Mesenchymal stem cell (in vitro differentiated cells and primary cell): ENCODE measurements around the gene GNA12.

Experiments
- DNase-seq: peaks from one replicate; pipeline ENCODE4 v3.0.0-alpha.2; 2013
- H2AFZ ChIP-seq: one replicate; pipeline ENCODE4 v1.6.1; 2013; ENCODE audit warnings: low read depth, mild to moderate bottlenecking, control low read depth, inconsistent platforms, low read length, moderate library complexity
- H2AK5ac ChIP-seq: 2 replicates; pipeline ENCODE4 v1.6.1; 2013; ENCODE audit warnings: low read length, moderate library complexity, mild to moderate bottlenecking, inconsistent platforms; ENCODE audit not compliant: severe bottlenecking
- H2BK120ac ChIP-seq: one replicate; pipeline ENCODE4 v1.6.1; 2013; ENCODE audit warnings: low read depth, mild to moderate bottlenecking, inconsistent platforms, low read length, moderate library complexity
- H2BK12ac ChIP-seq, 2 experiments: one replicate each; pipeline ENCODE4 v1.6.1; 2013; ENCODE audit warnings: inconsistent platforms in 2 of 2, low read length in 2 of 2, mild to moderate bottlenecking in 2 of 2, moderate library complexity in 2 of 2, control low read depth in 1 of 2
- H2BK15ac ChIP-seq: one replicate; pipeline ENCODE4 v1.6.1; 2013; ENCODE audit warnings: mild to moderate bottlenecking, low read depth, inconsistent platforms; ENCODE audit not compliant: poor library complexity, severe bottlenecking
- H2BK5ac ChIP-seq: 2 replicates; pipeline ENCODE4 v1.6.1; 2013; ENCODE audit warnings: low read depth, mild to moderate bottlenecking, low read length, control low read depth, inconsistent platforms; ENCODE audit not compliant: poor library complexity, severe bottlenecking
- H3K14ac ChIP-seq, 2 experiments: one replicate each; pipeline ENCODE4 v1.6.1; 2013; ENCODE audit warnings: inconsistent platforms in 2 of 2, low read length in 2 of 2, control low read depth in 1 of 2, mild to moderate bottlenecking in 1 of 2, moderate library complexity in 1 of 2
- H3K18ac ChIP-seq, 2 experiments: one replicate each; pipeline ENCODE4 v1.6.1; 2013; ENCODE audit warnings: inconsistent platforms in 2 of 2, low read length in 2 of 2, control low read depth in 1 of 2, low read depth in 1 of 2, mild to moderate bottlenecking in 1 of 2
- H3K23ac ChIP-seq, 2 experiments: one replicate each; pipeline ENCODE4 v1.6.1; 2013; ENCODE audit warnings: inconsistent platforms in 2 of 2, low read length in 2 of 2, mild to moderate bottlenecking in 2 of 2, moderate library complexity in 2 of 2, control low read depth in 1 of 2
- H3K27ac ChIP-seq: 2 replicates; pipeline ENCODE4 v1.5.1; 2013; ENCODE audit warnings: mild to moderate bottlenecking, moderate library complexity, low read length, control low read depth, inconsistent platforms; ENCODE audit not compliant: poor library complexity, severe bottlenecking
- H3K27me3 ChIP-seq, 2 experiments: 2 replicates each; pipeline versions ENCODE4 v1.6.1 to v1.7.0; 2013; ENCODE audit warnings: low read length in 2 of 2, mild to moderate bottlenecking in 2 of 2, moderate library complexity in 2 of 2, control low read depth in 1 of 2, inconsistent platforms in 1 of 2; ENCODE audit not compliant: control insufficient read depth in 1 of 2, insufficient read depth in 1 of 2
- H3K36me3 ChIP-seq, 2 experiments: 2 replicates each; pipeline versions ENCODE4 v1.6.1 to v1.7.0; 2013; ENCODE audit warnings: low read length in 2 of 2, control low read depth in 1 of 2, inconsistent platforms in 1 of 2, low read depth in 1 of 2, mild to moderate bottlenecking in 1 of 2; ENCODE audit not compliant: insufficient read depth in 2 of 2, control insufficient read depth in 1 of 2
- H3K4ac ChIP-seq, 2 experiments: one replicate each; pipeline ENCODE4 v1.6.1; 2013; ENCODE audit warnings: inconsistent platforms in 2 of 2, low read length in 2 of 2, mild to moderate bottlenecking in 2 of 2, moderate library complexity in 2 of 2, control low read depth in 1 of 2, low read depth in 1 of 2
- H3K4me1 ChIP-seq: 2 replicates; pipeline ENCODE4 v1.6.1; 2013; ENCODE audit warnings: low read depth, low read length, control low read depth; ENCODE audit not compliant: control insufficient read depth, insufficient read depth
- H3K4me2 ChIP-seq: 2 replicates; pipeline ENCODE4 v1.6.1; 2013; ENCODE audit warnings: low read length, mild to moderate bottlenecking, inconsistent platforms; ENCODE audit not compliant: poor library complexity, severe bottlenecking
- H3K4me3 ChIP-seq, 2 experiments: 2 replicates each; pipeline versions ENCODE4 v1.5.1 to v1.7.0; 2013; ENCODE audit warnings: low read length in 2 of 2, mild to moderate bottlenecking in 2 of 2, control low read depth in 1 of 2, low read depth in 1 of 2; ENCODE audit not compliant: insufficient read depth in 1 of 2
- H3K79me1 ChIP-seq: replicated peaks from 2 replicates; pipeline ENCODE4 v1.6.1; 2013; ENCODE audit warnings: mild to moderate bottlenecking, control low read depth, low read length, inconsistent platforms; ENCODE audit not compliant: poor library complexity, severe bottlenecking
- H3K9ac ChIP-seq: 2 replicates; pipeline ENCODE4 v1.7.0; 2013; ENCODE audit warnings: mild to moderate bottlenecking, low read length, moderate library complexity
- H3K9me3 ChIP-seq: 2 replicates; pipeline ENCODE4 v1.7.0; 2013; ENCODE audit warnings: mild to moderate bottlenecking, low read length; ENCODE audit not compliant: control insufficient read depth
- H4K8ac ChIP-seq: one replicate; pipeline ENCODE4 v1.6.1; 2013; ENCODE audit warnings: inconsistent platforms, mild to moderate bottlenecking, low read length, moderate library complexity
- H4K91ac ChIP-seq: one replicate; pipeline ENCODE4 v1.6.1; 2013; ENCODE audit warnings: mild to moderate bottlenecking, low read length, inconsistent platforms
- WGBS: methylation state at CpG from one replicate; pipeline ENCODE4 v1.1.7; 2013; ENCODE audit warnings: mixed read lengths; 5-methylcytosine and 5-hydroxymethylcytosine counted together

Gene GNA12

GRCh38 chr7:2817456-2817855, 26.7 kb downstream of the GNA12 start:
- no peak overlapping the region for H4K91ac ChIP-seq
- no peak overlapping the region for H4K8ac ChIP-seq
- H3K4me3 ChIP-seq: no peak overlapping the region
- H2BK120ac ChIP-seq: no peak overlapping the region
- no peak overlapping the region for H3K27ac ChIP-seq
- H3K27me3 ChIP-seq: no peaks in the 10 kb centered on the region
- DNase-seq: no peak
- H3K4me1 ChIP-seq: peaks cover 51% of the 10 kb centered on the region
- H3K9ac ChIP-seq: peak overlapping the region; percentile 23
- H3K79me1 ChIP-seq: no peaks in the 10 kb centered on the region
- H3K4me2 ChIP-seq: no peak overlapping the region
- no peak overlapping the region for H2BK5ac ChIP-seq
- WGBS: 100% methylated on average over 2 of the region's 3 CpGs
- peak overlapping the region in 1 of 2 experiments; percentile 16 for H2BK12ac ChIP-seq
- no peak overlapping the region for H3K14ac ChIP-seq
- H3K18ac ChIP-seq: peak overlapping the region in 1 of 2 experiments; percentile 61
- no peak overlapping the region for H3K23ac ChIP-seq
- peak overlapping the region; percentile 10 for H2AK5ac ChIP-seq
- H2AFZ ChIP-seq: no peak overlapping the region
- H3K36me3 ChIP-seq: peaks cover 0 to 12% of the 10 kb centered on the region in 2 experiments
- no peak overlapping the region for H2BK15ac ChIP-seq
- no peaks in the 10 kb centered on the region for H3K9me3 ChIP-seq
- no peak overlapping the region for H3K4ac ChIP-seq

GRCh38 chr7:2815875-2816245, 28.2 kb downstream of the GNA12 start:
- Histone ChIP-seq H3K4me3 (no peak overlapping the region), H3K18ac (peak overlapping the region; percentile 2 to 84), H2BK12ac (peak overlapping the region in 1 of 2 experiments; percentile 85), H3K79me1 (peaks cover 5% of the 10 kb centered on the region), H3K4me2 (no peak overlapping the region), H3K14ac (no peak overlapping the region), H3K27me3 (no peaks in the 10 kb centered on the region), H3K4ac (no peak overlapping the region), H2AFZ (no peak overlapping the region), H3K27ac (peak overlapping the region; percentile 90), H2BK15ac (no peak overlapping the region), H3K9ac (no peak overlapping the region), H3K4me1 (peaks cover 50% of the 10 kb centered on the region), H3K9me3 (no peaks in the 10 kb centered on the region), H2BK120ac (no peak overlapping the region), H4K91ac (peak overlapping the region; percentile 36), H3K36me3 (peaks cover 0 to 16% of the 10 kb centered on the region in 2 experiments), H2BK5ac (no peak overlapping the region), H4K8ac (no peak overlapping the region), H3K23ac (no peak overlapping the region), H2AK5ac (peak overlapping the region; percentile 55)
- WGBS: 92% methylated on average over 16 of the region's 16 CpGs
- no peak for DNase-seq

- peak overlapping the region; percentile 99 for H2AK5ac ChIP-seq
- H3K27me3 ChIP-seq: no peaks in the 10 kb centered on the region
- H3K4me1 ChIP-seq: peaks cover 54% of the 10 kb centered on the region
- H3K23ac ChIP-seq: peak overlapping the region in 1 of 2 experiments; percentile 1
- peak overlapping the region; percentile 2 to 29 for H3K18ac ChIP-seq
- peak overlapping the region; percentile 44 for H4K91ac ChIP-seq
- peak overlapping the region; percentile 0 for H3K4me2 ChIP-seq
- peak overlapping the region in 1 of 2 experiments; percentile 64 for H3K4me3 ChIP-seq
- peak overlapping the region; percentile 86 for H3K9ac ChIP-seq
- H3K14ac ChIP-seq: peak overlapping the region in 1 of 2 experiments; percentile 8
- peak overlapping the region; percentile 34 to 82 for H3K4ac ChIP-seq
- peak overlapping the region; percentile 34 for H2BK15ac ChIP-seq
- peak overlapping the region; percentile 90 for H3K27ac ChIP-seq
- H4K8ac ChIP-seq: peak overlapping the region; percentile 74
- no peaks in the 10 kb centered on the region for H3K9me3 ChIP-seq
- H2BK12ac ChIP-seq: peak overlapping the region; percentile 56 to 81
- H2AFZ ChIP-seq: no peak overlapping the region
- H2BK120ac ChIP-seq: no peak overlapping the region
- peak overlapping the region; percentile 60 for H2BK5ac ChIP-seq
- WGBS: 66% methylated on average over 30 of the region's 31 CpGs
- H3K79me1 ChIP-seq: peaks cover 5% of the 10 kb centered on the region
- peak; percentile 80 for DNase-seq
- peaks cover 0 to 16% of the 10 kb centered on the region in 2 experiments for H3K36me3 ChIP-seq
Measured at GRCh38 chr7:2814946-2815874, 28.9 kb downstream of the GNA12 start.
